ENCODE results near the gene CBLC. TPM values are rescaled to one million over a fixed set of nuclear protein-coding genes. Genes with fewer than 3 reads are reported as not detected.
"Not testable (repeated sequence)": the region's sequence is repeated elsewhere in the genome, so short reads cannot be mapped to it uniquely, and the experiment has no call there.

CBLC gene
- total RNA-seq, 4 donors from 2014 or later: 64.3 to 87.0 (median 75.6) TPM

GRCh38 chr19:44772959-44773358 lies 4.7 kb upstream of the CBLC start:
- no peak for DNase-seq (ENCODE audit: low spot score in 2 of 2)
- H3K4me3 ChIP-seq (ENCODE audit: low read depth, poor library complexity, severe bottlenecking): no peak overlapping the region
- no peak for TF ChIP-seq CTCF (IDR thresholded peaks at IDR 0.05)
- TF ChIP-seq POLR2A (IDR thresholded peaks at IDR 0.05): no peak
- intact Hi-C loops (cut with DNase I; ENCODE audit: low total_unique reads): loop anchor here (5.0 kb wide), 1 partner anchor 51 kb away; no protein-coding TSS in a partner anchor
- 17 to 35% methylated on average over 3 of the region's 3 CpGs for WGBS, 2 donors

- no peak overlapping the region for H3K4me3 ChIP-seq (ENCODE audit: low read depth, poor library complexity, severe bottlenecking)
- DNase-seq (ENCODE audit: low spot score in 2 of 2): no peak
- 66 to 72% methylated on average over 6 of the region's 6 CpGs for WGBS, 2 donors
- intact Hi-C loops (cut with DNase I; ENCODE audit: low total_unique reads): no loop called here
- no peak for TF ChIP-seq CTCF (IDR thresholded peaks at IDR 0.05)
- TF ChIP-seq POLR2A (IDR thresholded peaks at IDR 0.05): no peak
Measured at GRCh38 chr19:44775676-44776240, 1.9 kb upstream of the CBLC start.

- TF ChIP-seq CTCF (IDR thresholded peaks at IDR 0.05): no peak
- H3K4me3 ChIP-seq (ENCODE audit: low read depth, poor library complexity, severe bottlenecking): no peak overlapping the region
- DNase-seq (ENCODE audit: low spot score in 2 of 2): peak; percentile 85 to 92
- intact Hi-C loops (cut with DNase I; ENCODE audit: low total_unique reads): no loop called here
- 52 to 70% methylated on average over 23 of the region's 23 CpGs for WGBS, 2 donors
Measured at GRCh38 chr19:44776402-44777096, 1.1 kb upstream of the CBLC start.

- 100% methylated on average over 2 of the region's 2 CpGs for WGBS, 2 donors
- H3K4me3 ChIP-seq (ENCODE audit: low read depth, poor library complexity, severe bottlenecking): no peak overlapping the region
- intact Hi-C loops (cut with DNase I; ENCODE audit: low total_unique reads): no loop called here
- no peak for DNase-seq (ENCODE audit: low spot score in 2 of 2)
- TF ChIP-seq CTCF (IDR thresholded peaks at IDR 0.05) (no peak), POLR2A (IDR thresholded peaks at IDR 0.05) (no peak)
Measured at GRCh38 chr19:44779150-44779549, 1.5 kb downstream of the CBLC start.

GRCh38 chr19:44781694-44782093 lies 4.0 kb downstream of the CBLC start:
- intact Hi-C loops (cut with DNase I; ENCODE audit: low total_unique reads): loop anchor here (5.0 kb wide), 1 partner anchor 1766 kb away; no protein-coding TSS in a partner anchor
- H3K4me3 ChIP-seq (ENCODE audit: low read depth, poor library complexity, severe bottlenecking); DNase-seq (ENCODE audit: low spot score in 2 of 2): not testable (repeated sequence)
- WGBS, 2 donors: 70 to 80% methylated on average over 1 to 2 of the region's 2 CpGs

GRCh38 chr19:44782729-44783128 lies 5.0 kb downstream of the CBLC start:
- H3K4me3 ChIP-seq (ENCODE audit: low read depth, poor library complexity, severe bottlenecking): no peak overlapping the region
- DNase-seq (ENCODE audit: low spot score in 2 of 2): no peak
- TF ChIP-seq POLR2A (IDR thresholded peaks at IDR 0.05): no peak
- no peak for TF ChIP-seq CTCF (IDR thresholded peaks at IDR 0.05)
- intact Hi-C loops (cut with DNase I; ENCODE audit: low total_unique reads): loop anchor here (5.0 kb wide), 1 partner anchor 1765 kb away; no protein-coding TSS in a partner anchor
- WGBS, 2 donors: 91 to 97% methylated on average over 5 of the region's 5 CpGs

All from lower leg skin (tissue), 4 donors.